Measurements from ENCODE around the gene NLE1. TPM values are rescaled to one million over a fixed set of nuclear protein-coding genes. Genes with fewer than 3 reads are reported as not detected.
A peak's percentile ranks its signal among the peaks of the same experiment; 100 is the strongest.
"Not testable (repeated sequence)": the region's sequence is repeated elsewhere in the genome, so short reads cannot be mapped to it uniquely, and the experiment has no call there.

NLE1 gene
- 16.8 and 20.3 TPM in 2 replicates for total RNA-seq (2014; rRNA removed; shearing (Covaris generic))

GRCh38 chr17:35141681-35142466 is at the start of gene NLE1:
NLE1 (minus strand) TSS chr17:35142303; CDS start chr17:35142275, 28 bp downstream.
- DNase-seq (ENCODE audit: low spot score), result peak; percentile 60

GRCh38 chr17:35191001-35191695 is 49.0 kb upstream of the NLE1 start:
- DNase-seq (ENCODE audit: low spot score), result no peak

- peak; percentile 43 for DNase-seq (ENCODE audit: low spot score)
Measured at GRCh38 chr17:35189291-35189690, 47.2 kb upstream of the NLE1 start.

- DNase-seq (ENCODE audit: low spot score), result no peak
Measured at GRCh38 chr17:35188111-35188510, 46.0 kb upstream of the NLE1 start.

GRCh38 chr17:35187481-35187880 is 45.4 kb upstream of the NLE1 start:
- no peak for DNase-seq (ENCODE audit: low spot score)

- DNase-seq (ENCODE audit: low spot score), result no peak
Measured at GRCh38 chr17:35185849-35186248, 43.7 kb upstream of the NLE1 start.

GRCh38 chr17:35184274-35184673 is 42.2 kb upstream of the NLE1 start:
- no peak for DNase-seq (ENCODE audit: low spot score)

- no peak for DNase-seq (ENCODE audit: low spot score)
Measured at GRCh38 chr17:35183332-35183731, 41.2 kb upstream of the NLE1 start.

- not testable (repeated sequence) for DNase-seq (ENCODE audit: low spot score)
Measured at GRCh38 chr17:35179379-35179778, 37.3 kb upstream of the NLE1 start.

- DNase-seq (ENCODE audit: low spot score), result no peak
Measured at GRCh38 chr17:35176897-35177296, 34.8 kb upstream of the NLE1 start.

- no peak for DNase-seq (ENCODE audit: low spot score)
Measured at GRCh38 chr17:35175638-35176415, 33.7 kb upstream of the NLE1 start.

GRCh38 chr17:35174835-35175334 is 32.8 kb upstream of the NLE1 start:
- no peak for DNase-seq (ENCODE audit: low spot score)

GRCh38 chr17:35172321-35172720 is 30.2 kb upstream of the NLE1 start:
- not testable (repeated sequence) for DNase-seq (ENCODE audit: low spot score)

- peak; percentile 25 for DNase-seq (ENCODE audit: low spot score)
Measured at GRCh38 chr17:35171834-35172233, 29.7 kb upstream of the NLE1 start.

GRCh38 chr17:35170968-35171771 is 29.1 kb upstream of the NLE1 start:
- DNase-seq (ENCODE audit: low spot score), result peak; percentile 35

GRCh38 chr17:35169835-35170363 is 27.8 kb upstream of the NLE1 start:
- DNase-seq (ENCODE audit: low spot score), result no peak

- peak; percentile 46 for DNase-seq (ENCODE audit: low spot score)
Measured at GRCh38 chr17:35167666-35168065, 25.6 kb upstream of the NLE1 start.

- DNase-seq (ENCODE audit: low spot score), result no peak
Measured at GRCh38 chr17:35167046-35167445, 24.9 kb upstream of the NLE1 start.

- no peak for DNase-seq (ENCODE audit: low spot score)
Measured at GRCh38 chr17:35166526-35166925, 24.4 kb upstream of the NLE1 start.

GRCh38 chr17:35164716-35165115 is 22.6 kb upstream of the NLE1 start:
- no peak for DNase-seq (ENCODE audit: low spot score)

GRCh38 chr17:35163886-35164285 is 21.8 kb upstream of the NLE1 start:
- DNase-seq (ENCODE audit: low spot score), result no peak

Measured in A172 (cell line).